Colon (tissue), 2 donors: ENCODE results near the gene PKHD1.
"Not testable (repeated sequence)": the region's sequence is repeated elsewhere in the genome, so short reads cannot be mapped to it uniquely, and the experiment has no call there.

Experiments
- FAIRE-seq: peaks from 2 replicates; lab custom pipeline; 2012; peaks lifted over from hg19 to GRCh38; lab: Jason Lieb, UNC
- donor health status: control.
- donor health status: control.

Gene PKHD1

DNA sequence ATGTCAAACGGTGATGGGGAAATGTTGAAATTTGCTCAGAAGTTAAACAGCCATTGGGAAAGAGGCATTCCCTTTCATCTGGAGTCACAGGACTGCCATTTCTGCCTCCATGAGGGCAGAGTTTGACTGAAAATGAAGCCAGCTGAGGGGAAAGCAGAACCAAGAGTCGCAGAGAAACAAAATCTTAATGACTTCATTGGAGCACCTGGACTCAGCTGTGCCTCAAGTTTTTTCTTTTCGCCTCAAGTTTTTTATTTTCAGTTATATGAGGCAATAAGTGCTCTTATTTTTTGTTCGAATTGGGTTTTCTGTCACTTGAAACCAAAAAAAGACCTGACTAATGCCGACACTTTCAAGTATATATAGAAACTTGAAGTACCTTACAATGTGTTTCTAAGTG lies 161.3 kb downstream of the PKHD1 start:
- no peak for FAIRE-seq

DNA sequence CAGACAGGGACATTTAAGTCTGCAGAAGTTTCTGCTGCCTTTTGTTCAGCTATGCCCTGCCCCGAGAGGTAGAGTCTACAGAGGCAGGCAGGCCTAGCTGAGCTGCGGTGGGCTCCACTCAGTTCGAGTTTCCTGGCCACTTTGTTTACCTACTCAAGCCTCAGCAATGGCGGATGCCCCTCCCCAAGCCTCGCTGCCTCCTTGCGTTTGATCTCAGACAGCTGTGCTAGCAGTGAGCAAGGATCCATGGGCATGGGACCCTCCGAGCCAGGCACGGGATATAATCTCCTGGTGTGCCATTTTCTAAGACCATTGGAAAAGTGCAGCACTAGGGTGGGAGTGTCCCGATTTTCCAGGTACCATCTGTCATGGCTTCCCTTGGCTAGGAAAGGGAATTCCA lies 164.9 kb downstream of the PKHD1 start:
- FAIRE-seq: not testable (repeated sequence)

DNA sequence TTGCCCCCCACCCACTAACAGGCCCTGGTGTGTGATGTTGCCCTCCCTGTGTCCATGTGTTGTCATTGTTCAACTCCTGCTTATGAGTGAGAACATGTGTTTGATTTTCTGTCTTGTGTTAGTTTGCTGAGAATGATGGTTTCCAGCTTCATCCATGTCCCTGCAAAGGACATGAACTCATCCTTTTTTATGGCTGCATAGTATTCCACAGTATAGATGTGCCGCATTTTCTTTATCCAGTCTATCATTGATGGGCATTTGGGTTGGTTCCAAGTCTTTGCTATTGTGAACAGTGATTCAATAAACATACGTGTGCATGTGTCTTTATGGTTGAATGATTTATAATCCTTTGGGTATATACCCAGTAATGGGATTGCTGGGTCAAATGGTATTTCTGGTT lies 169.1 kb downstream of the PKHD1 start:
- FAIRE-seq: not testable (repeated sequence)

DNA sequence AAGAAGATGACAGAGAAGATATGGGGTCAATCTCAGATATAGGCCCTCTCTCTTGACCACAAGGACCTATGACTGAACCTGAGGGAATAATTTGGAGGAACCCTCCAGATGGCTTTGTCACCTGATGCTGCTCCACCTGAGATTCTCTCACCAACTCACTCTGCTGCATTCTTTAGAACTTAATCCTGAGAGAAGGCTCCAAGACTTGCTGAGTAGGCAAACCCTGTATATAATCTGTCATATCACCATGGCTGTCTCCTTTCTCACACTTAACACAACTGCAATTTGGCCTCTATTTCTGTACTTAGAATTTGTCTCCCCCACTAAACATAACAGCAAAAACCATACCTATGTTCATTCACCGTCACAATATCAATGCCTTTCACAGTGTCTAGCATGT lies 172.3 kb downstream of the PKHD1 start:
- no peak for FAIRE-seq

DNA sequence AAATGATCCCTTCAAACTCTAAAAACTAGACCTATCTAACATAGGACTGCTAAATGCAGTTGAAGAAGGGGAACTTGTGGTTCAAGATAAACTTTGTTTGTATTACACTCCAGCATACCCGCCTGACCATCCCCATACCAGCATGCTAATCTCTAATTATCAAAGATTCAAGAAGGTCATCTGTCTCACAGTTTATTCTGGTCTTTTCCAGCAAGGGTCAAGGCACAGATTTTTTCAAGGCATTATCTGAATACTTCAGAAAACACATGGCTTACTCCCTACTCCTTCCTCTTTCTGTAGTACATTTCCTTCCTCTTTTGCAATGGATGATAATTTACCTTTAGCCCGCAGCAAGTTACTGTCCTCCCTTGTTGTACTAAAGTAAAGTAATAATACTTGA lies 174.1 kb downstream of the PKHD1 start:
- no peak for FAIRE-seq

DNA sequence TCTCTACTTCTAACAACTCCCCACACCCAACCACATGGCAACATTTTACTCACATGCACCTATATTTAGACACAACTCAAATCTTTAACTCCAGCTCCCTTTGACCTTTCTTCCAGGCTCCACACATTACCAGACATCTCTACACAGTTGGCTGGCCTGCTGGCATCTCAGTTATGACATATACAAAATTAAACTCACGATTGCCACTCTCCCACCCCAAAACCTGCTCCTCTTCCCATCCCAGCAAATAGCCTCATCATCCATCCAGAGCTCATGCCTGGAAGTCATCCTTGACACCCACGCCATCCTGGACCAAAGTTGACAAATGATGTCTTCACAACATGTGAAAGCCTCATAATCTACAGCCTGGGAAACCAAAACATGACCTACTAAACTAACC lies 176.6 kb downstream of the PKHD1 start:
- no peak for FAIRE-seq

DNA sequence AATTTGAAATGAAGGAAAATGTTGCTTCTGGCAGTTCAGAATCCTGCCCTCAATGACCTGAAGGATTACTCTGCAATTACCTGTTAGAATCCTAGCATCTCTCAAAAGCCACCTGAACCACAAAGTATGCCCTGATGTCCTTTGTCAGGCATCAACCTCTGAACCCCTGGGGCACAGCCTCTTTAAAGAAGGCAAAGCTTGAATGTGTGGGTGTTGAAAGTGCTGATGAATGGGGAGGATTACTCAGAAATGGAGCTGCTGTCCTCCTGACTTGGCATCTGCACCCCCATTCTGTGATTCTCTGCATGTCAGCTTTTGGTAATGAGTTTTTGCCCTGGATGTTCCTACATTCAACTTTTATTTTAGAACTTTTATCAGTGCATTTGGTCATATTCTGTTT lies 179.2 kb downstream of the PKHD1 start:
- FAIRE-seq: no peak

DNA sequence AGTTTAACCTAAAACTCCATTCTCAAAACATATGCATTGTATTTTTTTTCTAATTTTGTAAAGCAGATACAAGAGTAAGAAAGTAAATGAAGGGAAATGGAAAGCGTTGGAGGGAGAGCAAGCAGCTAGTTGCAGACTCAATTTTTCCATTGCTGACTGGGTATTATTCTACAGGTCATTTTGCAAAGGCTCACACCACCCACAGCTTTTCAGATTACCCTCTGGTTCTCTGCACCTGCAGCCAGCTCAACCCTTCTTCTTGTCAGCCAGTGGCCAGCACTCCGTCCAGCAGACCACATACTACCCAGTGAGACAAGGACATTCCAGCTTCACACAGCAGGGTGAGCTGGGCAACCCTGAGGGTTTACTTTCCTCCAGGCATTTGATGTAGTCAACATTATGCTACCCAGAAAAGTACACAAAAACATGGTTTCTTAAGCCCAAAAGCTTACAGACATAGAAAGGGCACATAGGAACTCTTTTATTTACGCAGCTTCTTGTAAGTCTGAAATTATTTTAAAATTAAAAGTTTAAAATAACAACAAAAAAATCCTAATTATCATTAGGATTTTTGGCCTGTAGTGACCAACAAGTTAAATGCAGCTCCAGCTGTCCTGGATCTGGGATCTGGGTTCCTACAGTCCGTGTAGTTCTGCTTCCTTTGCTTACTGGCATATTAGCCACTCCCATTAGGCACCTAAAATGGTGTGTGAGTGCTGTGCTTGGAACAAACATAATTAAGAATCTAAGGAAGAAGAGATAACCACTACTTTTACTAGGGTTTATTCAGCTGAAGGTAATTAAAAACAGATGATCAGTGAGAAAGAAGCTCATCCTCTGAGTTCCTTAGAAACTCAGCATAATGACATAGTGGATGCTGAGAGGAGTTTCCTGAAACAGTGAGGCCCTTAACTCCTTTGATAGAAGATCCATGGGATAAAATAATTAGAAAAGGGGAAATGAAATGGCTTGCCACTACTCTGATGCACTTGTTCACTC lies 185.3 kb downstream of the PKHD1 start:
- FAIRE-seq: no peak

DNA sequence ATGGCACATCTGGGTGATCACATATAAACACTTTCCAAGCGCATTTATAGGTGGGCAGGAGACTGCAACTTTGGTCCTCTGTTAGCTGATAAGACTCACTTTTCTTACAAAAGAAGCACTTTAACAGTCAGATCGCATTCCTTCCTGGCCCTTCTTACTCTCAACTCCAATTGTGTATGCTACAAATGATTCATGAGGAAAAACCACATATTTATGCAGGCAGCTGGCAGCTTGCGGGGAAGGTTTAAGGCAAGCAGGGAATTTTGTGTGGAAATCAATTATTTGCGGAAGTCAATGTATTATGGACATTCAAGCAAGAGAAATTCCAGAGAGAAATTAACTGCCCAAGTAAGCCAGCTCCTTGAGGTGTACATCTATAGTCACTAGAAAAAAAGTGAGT lies 194.0 kb downstream of the PKHD1 start:
- FAIRE-seq: no peak

DNA sequence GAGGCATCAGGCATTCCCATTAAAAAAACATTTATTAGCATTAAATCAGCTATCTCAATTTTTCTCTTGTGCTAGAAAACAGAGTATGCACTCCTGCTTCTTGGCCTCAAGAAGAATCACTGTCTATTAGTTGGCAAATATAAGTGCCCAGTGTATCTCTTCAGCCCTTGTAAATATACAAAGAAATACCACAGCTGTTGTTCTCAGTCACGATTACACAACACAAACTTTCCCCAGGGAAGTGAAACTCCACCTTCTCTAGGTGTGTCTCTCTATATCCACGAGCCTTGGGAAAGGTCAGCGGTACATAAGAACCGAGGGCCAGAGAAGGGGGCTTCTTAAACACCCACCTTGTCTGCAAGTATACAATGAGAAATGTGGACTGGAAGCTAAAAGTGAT lies 194.7 kb downstream of the PKHD1 start:
- no peak for FAIRE-seq

DNA sequence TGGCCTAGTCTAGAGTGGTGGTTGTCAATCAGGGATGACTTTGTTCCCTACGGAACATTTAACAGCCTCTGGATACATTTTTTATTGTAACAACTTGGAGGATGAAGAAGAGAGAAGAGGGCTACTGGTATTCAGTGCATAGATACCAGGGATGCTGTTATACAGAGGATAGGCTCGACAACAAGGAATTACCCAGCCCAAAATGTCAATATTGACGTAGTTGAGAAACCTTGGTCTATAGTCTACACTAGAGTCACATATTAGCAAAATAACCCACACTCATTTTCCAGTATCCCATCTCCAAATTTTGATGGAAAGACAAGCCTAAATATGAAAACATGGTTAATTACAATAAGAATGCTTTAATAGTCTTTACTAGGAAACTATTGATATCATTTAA lies 195.1 kb downstream of the PKHD1 start:
- no peak for FAIRE-seq

DNA sequence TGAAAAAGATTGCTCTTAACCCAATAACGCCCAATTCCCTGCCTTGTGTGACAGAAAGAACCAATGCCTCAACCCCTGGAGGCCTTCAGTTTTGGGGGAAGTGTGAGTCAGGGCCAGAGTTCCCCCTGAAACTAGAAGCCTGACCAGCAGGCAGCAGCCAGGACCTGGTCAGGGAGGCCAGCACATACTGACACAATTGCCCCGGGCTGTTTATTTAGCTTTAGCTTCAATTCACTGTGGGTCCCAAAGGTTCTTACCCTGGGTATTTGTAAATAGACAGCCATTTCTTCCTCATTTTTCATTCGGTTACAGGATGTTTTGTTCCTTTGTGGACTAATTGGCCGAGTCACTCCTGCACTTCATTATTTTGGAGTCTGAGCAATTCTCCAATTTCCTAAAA lies 195.6 kb downstream of the PKHD1 start:
- FAIRE-seq: no peak

DNA sequence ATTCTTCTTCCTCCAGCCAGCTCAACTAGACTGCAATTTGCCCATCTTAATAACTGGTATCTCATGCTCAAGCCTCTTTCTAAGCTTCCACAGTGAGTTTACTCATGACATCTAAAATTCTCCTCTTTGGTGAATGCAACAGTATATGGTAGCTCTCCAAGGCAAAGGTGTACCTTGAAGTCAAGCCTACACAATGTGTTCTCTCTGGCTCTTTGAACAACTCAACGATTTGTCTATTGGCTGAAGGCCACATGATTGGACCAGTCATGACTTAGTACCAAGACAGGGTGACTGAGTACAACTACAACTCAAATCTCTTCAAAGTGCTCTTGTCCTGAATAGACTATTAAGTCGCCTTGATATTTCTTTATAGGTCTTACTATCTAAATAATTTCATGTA lies 199.6 kb downstream of the PKHD1 start:
- FAIRE-seq: no peak

DNA sequence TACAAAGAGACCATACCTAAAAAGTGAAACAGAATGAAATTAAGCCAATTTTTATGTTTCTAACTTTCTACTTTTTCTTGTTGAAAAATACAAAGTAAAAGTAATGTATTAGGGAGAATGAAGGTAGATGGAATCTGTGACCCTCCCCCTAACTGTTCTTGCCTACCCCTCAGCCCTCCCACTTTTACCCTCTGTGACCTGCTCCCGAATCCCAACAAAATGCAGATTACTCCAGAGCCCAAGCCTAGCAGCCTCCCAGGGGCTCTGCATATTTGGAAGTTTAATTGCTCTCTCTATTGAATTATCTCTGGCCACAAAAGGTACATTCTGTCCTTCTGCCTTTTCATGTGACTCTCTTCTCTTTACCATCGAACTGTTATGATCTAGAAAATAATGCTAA lies 201.5 kb downstream of the PKHD1 start:
- no peak for FAIRE-seq

DNA sequence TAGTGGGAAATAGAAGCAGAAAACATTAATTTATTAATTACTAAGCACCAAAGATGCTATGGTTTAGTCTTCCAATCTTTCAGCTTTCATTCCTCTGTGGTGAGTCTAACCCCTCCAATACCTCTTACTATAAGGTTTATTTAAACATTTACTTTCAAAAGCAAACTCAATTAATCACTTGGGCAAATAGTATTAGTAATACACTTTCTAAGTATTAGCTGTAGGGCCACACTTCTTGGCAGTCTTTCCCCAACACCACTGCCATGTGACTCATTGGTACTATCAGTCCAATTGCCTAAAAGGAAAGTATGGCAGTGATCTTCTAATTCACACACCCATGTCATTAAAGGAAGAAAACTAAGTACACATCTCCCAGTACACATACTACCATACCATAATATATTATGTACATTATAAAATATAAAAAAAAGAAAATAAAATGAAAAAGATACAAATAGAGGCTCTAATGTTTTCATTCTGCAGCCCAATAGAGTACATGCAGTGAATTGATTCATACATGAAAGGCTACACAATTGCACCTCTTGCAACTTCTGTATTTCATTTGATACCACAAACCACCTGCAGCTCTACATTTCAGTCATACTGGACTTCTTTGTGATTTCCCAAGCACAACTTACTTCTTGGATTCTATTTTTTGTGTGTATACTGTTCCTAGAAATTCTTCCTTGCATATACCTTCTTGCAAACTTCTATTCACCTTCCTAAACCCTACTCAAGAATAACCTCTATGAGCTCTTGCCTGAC lies 218.6 kb downstream of the PKHD1 start:
- no peak for FAIRE-seq

DNA sequence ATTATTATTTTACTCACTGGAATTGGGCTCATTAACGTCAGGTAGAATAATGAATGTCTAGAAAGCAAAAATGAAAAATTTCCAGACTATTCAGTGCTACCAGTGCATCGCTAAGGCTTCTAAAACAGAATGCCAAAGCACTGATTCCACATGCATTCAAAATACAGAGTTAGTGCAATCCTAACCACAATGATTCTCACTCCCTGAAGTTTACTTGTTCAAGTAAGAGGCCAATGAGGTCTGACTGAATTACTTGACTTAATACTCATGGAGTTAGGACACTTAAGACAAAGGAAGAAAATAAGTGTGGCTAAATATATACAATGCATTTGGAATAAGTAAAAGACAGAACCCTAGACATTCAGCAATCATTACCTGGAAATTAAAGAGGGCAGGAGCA lies 220.5 kb downstream of the PKHD1 start:
- no peak for FAIRE-seq

DNA sequence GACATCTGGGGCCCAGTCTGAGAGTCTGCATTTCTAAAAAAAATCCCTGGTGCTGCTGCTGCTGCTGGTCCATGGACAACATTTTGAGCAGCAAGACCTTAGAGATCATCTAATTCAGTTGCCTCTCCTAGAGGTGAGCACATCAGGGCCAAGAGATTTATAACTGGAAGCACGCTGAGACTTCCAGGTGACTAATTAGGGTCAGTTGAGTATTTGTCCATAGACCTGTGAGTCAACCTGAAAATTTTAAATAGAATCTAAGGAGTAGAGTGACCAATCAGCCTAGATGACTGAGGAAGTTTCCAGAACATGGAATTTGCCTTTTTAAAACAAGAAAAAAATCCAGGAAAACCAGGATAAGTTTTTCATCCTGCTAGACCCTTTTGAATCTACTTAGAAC lies 221.4 kb downstream of the PKHD1 start:
- no peak for FAIRE-seq

DNA sequence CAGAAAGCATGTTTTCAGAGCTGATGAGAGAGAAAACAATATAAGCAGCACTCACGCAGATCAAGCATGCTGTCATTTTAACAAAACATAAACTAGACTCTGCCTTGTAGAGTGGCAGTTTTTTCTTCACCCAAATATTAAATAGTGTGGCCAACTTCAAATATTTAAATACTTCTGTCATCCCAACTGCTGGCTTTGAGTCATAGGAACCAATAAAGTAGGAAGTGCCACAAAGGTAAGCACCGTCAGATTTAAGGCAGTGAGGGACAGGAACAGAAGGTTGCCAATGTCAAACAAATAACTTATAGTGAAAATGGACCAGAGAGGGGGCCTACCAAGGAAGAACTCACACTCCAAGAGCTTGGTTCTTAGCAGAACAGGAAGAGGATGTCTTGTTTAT lies 222.2 kb downstream of the PKHD1 start:
- FAIRE-seq: no peak

DNA sequence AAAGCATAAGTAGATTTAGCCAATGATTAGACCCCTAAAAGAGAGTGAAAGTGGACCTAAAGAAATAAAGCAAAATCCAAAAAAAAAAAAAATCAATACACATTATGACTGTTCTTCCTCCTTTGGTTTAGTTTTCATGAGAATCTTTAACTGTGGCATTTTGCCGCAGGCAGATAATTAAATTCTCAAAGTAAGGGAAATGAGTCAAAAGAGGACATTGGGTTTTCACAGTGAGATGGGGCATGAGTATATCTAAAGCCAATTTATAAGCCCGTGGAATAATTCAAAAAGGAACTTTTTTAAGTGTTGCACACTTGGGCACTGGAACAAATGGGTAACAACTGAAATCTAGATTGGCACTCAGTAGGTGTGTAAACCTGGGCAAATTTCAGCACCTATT lies 230.3 kb downstream of the PKHD1 start:
- FAIRE-seq: no peak

DNA sequence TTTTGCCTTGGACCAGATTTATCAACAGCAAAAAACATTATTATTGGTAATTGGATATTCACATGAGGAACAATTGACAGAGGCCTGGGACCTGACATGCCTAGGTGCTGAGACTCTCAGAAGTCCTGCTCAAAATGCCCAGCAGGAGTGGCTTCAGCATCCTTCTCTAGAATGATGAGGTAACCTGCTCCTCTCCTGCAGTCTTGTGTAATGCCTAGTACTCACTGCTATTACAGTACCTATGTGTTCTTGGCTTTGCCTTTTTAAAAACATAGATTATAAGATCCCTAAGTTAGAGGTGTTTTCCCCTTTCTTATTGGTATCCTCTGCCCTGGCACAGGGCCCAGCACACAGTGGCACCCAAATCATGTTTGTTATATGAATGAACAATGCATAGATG lies 230.9 kb downstream of the PKHD1 start:
- FAIRE-seq: no peak

DNA sequence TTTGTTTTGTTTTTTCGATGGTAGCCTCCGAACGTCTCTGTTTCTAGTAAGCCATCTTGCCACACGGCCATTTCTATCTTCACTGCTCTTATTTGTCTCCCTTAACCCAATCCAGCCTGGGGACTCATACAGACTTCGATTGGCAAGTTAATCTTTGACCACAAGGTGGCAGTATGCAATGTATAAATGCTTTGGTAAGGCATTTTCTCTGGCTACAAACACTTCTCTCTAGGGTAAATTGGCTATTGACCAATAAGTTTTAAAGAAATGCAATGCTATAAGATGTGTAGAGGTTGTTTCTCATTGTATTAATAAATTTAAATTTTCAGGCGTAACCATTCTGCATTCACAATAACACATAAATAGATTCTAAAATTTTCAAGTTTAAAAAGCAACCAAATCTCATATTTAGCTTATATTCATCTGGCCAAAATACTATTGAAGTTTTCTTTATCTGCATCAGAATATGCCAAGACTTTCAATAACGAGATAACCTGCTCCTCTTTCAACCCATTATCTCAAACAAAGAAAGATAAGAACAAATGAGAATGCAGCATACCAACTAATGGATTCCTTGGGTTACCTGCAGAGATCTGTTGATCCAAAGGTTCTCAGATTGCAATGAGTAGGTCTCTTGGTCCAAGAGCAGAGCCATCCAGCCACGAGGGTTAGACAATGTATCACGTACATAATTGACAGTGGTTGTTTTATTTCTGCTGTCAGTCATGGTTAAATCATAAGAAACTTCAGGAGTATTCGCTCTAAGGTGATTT lies 231.9 kb downstream of the PKHD1 start:
- FAIRE-seq: no peak

DNA sequence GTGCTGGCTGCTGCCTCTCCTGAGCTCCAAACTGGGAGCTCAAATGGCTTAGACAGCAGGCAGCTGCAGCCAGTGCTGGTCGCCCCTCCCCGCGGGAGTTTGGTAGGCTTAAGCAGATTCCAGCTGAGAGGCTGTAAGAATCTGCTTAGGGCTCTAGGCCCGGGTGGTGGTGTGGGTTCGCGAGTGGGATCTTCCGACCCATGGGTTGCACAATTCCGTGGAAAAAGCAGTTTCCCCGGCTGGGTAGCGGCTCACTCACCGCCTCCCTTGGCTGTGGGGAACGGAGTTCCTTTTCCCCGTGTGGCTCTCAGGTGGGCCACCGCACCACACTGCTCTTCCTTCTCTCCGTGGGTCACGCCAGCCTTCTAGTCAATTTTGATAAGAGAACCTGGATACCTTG lies 232.5 kb downstream of the PKHD1 start:
- no peak for FAIRE-seq

DNA sequence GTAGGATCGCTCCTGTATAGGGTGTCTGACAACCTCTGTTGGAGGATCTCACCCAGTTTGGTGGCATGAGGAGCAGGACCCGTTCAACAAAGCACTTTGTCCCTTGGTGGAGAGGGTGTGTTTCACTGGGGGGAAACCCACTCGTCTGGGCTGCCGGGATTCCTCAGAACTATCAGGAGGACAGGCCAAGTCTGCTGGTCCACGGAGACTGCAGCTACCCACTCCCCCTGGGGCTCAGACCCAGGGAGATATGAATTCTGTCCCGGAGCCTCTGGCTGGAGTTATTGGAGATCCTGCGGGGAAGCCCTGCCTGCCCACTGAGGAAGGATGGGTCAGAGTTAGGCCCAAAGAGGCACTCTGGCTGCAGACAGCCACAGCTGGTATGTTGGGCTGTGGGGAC lies 233.1 kb downstream of the PKHD1 start:
- FAIRE-seq: no peak
